ENCODE results near the gene NCSTN.

The NCSTN gene

DNA sequence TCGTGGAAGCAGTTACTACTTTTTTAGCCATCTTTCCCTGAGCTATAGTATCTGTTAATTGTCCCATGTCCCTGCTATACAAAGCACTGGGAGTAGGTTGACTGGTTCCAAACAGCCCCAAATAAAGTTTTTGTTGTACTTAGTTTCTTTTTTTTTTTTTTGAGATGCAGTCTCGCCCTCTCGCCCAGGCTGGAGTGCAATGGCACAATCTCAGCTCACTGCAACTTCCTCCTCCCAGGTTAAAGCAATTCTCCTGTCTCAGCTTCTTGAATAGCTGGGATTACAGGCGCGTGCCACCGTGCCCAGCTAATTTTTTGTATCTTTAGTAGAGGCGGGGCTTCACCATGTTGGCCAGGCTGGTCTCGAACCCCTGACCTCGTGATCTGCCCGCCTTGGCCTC is 3.3 kb downstream of the NCSTN start:
- H3K4me3 ChIP-seq (replicated peaks; ENCODE audit: low read depth, low read length), result no peak overlapping the region
- DNase-seq (ENCODE audit: extremely low read depth, low read depth), result no peak
- TF ChIP-seq, protein P1, sequence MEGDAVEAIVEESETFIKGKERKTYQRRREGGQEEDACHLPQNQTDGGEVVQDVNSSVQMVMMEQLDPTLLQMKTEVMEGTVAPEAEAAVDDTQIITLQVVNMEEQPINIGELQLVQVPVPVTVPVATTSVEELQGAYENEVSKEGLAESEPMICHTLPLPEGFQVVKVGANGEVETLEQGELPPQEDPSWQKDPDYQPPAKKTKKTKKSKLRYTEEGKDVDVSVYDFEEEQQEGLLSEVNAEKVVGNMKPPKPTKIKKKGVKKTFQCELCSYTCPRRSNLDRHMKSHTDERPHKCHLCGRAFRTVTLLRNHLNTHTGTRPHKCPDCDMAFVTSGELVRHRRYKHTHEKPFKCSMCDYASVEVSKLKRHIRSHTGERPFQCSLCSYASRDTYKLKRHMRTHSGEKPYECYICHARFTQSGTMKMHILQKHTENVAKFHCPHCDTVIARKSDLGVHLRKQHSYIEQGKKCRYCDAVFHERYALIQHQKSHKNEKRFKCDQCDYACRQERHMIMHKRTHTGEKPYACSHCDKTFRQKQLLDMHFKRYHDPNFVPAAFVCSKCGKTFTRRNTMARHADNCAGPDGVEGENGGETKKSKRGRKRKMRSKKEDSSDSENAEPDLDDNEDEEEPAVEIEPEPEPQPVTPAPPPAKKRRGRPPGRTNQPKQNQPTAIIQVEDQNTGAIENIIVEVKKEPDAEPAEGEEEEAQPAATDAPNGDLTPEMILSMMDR (IDR thresholded peaks at IDR 0.05; ENCODE audit: low read depth, low read length, missing control alignments), result no peak

- TF ChIP-seq, protein P1 (IDR thresholded peaks at IDR 0.05; ENCODE audit: low read depth, low read length, missing control alignments), result no peak
- DNase-seq (ENCODE audit: extremely low read depth, low read depth), result no peak
- H3K4me3 ChIP-seq (replicated peaks; ENCODE audit: low read depth, low read length), result no peak overlapping the region
Observed at GRCh38 chr1:160346958-160347357, 3.8 kb downstream of the NCSTN start.

DNA sequence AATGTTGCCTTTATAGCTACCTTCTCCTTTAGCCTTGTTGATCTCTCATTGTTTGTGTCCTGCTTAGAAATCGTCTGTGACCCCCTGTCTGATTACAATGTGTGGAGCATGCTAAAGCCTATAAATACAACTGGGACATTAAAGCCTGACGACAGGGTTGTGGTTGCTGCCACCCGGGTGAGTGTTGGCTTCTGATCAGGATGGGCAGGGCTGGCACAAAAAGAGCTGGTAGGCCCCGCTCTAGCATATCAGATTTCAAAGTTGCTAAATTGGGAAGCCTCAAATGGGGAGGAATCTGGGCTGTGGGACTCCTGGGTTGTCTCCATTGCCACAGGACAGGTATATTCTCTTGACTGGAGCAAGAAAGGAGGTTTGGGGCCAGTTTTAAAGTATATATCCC is 8.4 kb downstream of the NCSTN start:
- no peak overlapping the region for H3K4me3 ChIP-seq (replicated peaks; ENCODE audit: low read depth, low read length)
- DNase-seq (ENCODE audit: extremely low read depth, low read depth), result no peak
- TF ChIP-seq, protein P1 (IDR thresholded peaks at IDR 0.05; ENCODE audit: low read depth, low read length, missing control alignments), result no peak

GRCh38 chr1:160352555-160352954 is 9.4 kb downstream of the NCSTN start:
- TF ChIP-seq, protein P1 (IDR thresholded peaks at IDR 0.05; ENCODE audit: low read depth, low read length, missing control alignments), result no peak
- H3K4me3 ChIP-seq (replicated peaks; ENCODE audit: low read depth, low read length), result no peak overlapping the region
- DNase-seq (ENCODE audit: extremely low read depth, low read depth), result no peak

DNA sequence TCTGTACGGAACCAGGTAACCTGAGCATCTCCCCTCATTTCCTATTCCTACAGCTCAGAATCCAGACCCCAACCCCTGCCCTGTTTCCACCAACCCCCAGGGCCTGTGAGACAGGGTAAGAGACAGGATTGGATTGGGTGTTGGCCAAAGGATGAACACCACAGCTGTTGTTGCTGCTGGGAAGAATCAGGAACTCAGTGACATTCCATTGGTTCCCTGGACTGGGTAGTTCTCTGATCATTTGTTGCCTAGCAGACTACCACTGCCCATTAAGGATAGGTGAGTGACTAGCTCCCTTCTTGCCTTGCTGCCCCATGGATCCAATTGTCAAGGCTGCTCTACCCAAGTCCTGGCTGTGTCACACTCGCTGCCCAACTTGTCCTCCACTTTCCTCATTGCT is 10.0 kb downstream of the NCSTN start:
- TF ChIP-seq, protein P1 (IDR thresholded peaks at IDR 0.05; ENCODE audit: low read depth, low read length, missing control alignments), result no peak

DNA sequence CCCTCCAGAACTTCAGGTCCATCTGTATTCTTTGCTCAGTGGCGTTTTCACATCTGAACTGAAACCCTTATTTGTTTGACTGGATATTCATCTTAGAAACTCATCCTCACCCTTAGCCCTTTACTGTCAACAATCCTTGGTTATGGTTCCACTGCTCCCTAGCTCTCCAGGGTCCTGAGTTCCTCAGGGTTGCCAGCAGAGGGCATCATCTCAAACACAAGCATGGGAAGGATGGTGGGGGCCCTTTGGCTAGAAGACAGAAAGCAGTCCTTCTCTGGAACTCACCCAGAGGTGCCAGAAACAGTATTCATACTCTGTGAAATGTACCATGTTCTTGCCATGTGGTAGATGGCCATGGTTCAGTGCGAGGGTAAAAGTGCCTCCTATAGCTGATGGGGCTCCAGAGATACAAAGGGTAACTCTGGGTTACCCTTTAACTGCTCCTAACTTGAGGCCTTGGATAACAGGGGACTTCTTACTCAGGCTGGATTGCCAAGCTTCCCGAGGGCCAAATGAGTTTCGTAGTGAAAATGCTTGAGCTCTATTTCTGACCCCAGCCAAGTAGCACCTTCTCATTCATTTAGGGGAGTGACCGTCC is 11.3 kb downstream of the NCSTN start:
- TF ChIP-seq, protein P1 (IDR thresholded peaks at IDR 0.05; ENCODE audit: low read depth, low read length, missing control alignments), result peak; percentile 70
- DNase-seq (ENCODE audit: extremely low read depth, low read depth), result no peak
- H3K4me3 ChIP-seq (replicated peaks; ENCODE audit: low read depth, low read length), result no peak overlapping the region

More for the DNA sequence above, 10.0 kb downstream of the NCSTN start:
- no peak overlapping the region for H3K4me3 ChIP-seq (replicated peaks; ENCODE audit: low read depth, low read length)
- no peak for DNase-seq (ENCODE audit: extremely low read depth, low read depth)
